ENCODE measurements around the gene SYNJ2.
A peak's percentile ranks its signal among the peaks of the same experiment; 100 is the strongest.

SYNJ2 gene

DNA sequence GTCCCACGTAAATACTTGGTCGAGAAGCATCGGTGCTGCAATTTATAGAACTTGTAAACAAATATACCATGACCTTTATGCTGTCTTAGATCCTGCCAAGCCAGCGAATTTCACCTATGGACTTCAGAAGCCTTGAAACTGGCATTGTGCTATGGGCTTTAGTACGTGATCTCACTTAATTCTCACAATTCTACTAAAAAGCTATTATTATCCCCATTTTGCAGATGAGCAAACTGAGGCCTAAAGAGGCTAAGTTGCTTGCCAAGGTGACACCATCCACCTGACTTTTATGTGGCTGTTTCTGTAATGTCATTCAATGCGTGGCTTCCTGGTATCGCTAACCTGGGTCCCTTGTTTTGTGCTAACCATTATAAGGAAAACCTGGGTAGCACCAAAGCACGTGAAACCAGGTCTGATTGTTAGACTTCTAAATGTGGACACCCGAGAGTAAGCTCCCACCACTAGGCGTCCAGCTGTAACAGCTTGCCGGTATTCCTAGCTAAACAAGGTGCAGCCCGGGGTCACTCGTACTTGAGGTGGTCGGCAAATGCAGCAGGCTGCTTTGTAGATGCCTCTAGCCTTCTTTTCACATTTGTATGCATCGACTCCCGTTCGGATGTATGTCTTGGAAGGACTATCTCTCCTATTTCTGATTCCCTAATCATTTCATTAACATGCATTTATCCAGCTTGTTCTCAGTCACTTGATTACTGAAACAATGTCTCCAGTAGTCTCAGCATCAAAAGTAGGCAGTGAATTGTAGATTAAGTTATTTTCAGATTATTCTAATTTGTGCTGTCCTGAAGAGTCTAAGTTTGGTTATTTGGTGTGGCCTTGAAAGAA lies 1.1 kb downstream of the SYNJ2 start:
- FAIRE-seq: no peak
- DNase-seq (ENCODE audit: insufficient read length, low spot score): peak; percentile 45
- TF ChIP-seq POLR2A (IDR thresholded peaks at IDR 0.05; ENCODE audit: low read depth, low read length): no peak

DNA sequence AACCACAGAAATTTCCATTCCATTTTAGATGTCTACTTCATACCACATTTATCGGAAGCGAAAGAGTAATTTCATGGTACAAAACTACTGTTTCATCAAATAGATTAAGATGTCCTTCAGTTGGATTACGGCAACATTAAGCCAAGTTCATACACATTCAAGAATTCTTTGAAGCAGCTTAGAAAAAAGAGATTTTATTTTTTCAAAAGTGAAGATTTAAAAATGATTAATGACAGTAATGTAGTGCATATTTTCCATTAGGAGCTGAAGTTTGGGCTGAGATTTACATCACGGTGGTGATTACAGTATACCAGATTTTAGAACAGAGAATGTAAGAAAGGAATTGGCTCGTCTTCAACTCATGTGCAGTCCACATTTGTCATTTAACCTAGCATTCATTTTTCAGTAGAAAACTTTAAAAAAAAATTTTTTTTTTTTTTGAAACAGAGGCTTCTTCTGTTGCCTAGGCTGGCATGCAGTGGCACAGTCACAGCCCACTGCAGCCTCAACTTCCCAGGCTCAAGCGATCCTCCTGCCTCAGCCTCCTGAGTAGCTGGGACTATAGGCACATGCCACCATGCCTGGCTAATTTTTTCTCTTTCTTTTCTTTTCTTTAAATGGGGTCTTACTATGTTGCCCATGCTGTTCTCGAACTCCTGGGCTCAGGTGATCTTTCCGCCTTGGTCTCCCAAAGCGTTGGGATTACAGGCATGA lies 1.9 kb downstream of the SYNJ2 start:
- no peak for DNase-seq (ENCODE audit: insufficient read length, low spot score)
- no peak for TF ChIP-seq POLR2A (IDR thresholded peaks at IDR 0.05; ENCODE audit: low read depth, low read length)
- FAIRE-seq: no peak

DNA sequence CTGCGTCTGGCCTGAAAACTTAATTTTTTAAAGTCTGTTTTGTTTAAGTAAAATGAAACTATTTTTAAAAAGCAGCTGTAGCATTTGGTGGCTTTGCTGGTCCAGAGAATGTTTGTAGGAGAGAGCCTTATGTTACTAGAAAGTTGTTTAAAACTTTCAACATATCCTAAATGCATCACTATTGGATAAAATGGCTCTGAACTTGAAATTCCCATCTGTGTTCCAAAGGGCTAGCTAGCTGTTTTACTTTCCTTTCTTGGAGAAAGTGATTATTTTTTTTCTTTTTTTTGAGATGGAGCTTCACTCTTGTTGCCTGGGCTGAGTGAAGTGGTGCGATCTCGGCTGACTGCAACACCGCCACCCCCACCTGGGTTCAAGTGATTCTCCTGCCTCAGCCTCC lies 2.5 kb downstream of the SYNJ2 start:
- no peak for FAIRE-seq
- TF ChIP-seq POLR2A (IDR thresholded peaks at IDR 0.05; ENCODE audit: low read depth, low read length): no peak
- DNase-seq (ENCODE audit: insufficient read length, low spot score): no peak

- TF ChIP-seq POLR2A (IDR thresholded peaks at IDR 0.05; ENCODE audit: low read depth, low read length): no peak
- FAIRE-seq (no peak), DNase-seq (ENCODE audit: insufficient read length, low spot score) (no peak)
Measured at GRCh38 chr6:157984686-157985225, 3.1 kb downstream of the SYNJ2 start.

DNA sequence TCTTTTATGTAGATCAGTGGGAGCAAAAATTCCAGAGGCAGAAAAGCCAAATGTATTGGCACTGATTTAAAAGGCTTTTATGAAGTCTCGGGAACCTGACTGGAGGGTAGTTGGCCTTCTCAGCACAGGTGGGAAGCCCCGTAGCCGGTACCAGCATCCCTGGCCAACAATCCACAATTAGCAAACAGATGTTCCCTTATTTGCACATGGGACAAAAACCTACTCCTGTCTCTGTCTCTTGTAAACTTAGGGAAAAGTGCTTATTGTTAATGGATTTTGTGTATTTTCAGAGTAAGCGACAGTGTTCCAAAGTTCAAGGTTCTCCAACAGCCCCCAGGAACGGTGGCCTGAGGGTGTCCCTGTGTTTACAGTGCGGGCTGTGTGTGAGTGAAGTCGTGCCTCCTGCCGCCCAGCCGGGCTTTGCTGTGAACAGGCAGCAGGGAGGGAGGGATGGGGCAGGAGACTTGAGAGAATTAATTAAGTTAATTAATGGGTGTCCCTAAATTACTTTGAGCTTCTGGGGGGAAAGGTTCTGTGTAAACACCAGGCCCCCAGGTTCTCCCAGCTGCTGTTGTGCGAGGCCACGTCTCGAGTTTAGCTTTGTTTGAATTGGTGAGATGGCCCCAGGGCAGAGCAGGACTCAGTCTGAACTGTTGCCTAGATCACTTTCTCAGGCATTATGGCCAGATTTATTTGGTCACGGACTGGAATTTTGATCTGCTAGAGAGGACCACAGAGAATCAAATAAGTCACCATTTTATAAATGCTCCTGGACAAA lies 3.9 kb downstream of the SYNJ2 start:
- no peak for DNase-seq (ENCODE audit: insufficient read length, low spot score)
- no peak for FAIRE-seq
- TF ChIP-seq POLR2A (IDR thresholded peaks at IDR 0.05; ENCODE audit: low read depth, low read length): no peak

DNA sequence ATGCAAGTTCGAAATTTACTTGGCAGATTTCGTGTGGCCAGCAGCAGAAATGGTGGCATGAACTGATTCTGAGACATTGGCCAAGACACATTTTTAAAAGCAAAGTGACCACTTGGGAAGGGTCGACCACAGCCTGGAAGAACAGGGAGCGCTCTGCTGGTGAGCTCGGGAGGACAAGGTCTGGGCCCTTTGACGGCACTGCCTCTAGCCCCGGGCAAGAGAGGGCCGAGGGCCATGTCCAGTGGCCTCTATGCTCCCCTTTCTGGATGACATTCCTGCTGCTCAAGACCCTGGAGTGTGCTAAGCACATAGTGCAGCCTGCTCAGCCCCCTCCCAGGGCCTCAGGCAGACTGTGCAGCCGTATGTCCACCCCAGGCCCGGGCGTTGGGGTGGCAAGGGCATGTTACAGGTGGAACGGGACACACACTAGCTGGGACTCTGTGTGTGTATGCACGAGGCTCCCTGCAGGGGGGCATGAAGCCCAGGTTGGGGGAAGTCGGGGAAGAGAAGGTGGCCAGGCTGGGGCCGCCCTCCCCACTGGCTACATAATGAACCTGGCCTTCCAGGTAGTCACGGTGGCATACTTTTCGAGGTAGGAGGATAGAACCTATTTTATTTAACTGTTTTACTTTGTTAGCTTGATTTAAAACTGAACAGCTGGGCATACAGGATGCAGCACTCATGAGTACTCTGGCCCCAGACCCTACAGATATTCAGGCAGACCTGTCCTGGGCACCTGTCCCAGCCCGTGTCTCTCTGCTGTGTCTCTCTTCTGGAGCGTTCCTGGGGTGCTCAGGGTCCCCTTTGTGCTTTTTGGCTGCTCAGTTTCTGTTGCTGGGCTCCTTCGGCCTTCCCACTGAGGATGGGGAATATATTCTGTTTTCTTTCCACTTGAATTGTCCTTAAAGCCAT lies 6.4 kb downstream of the SYNJ2 start:
- TF ChIP-seq POLR2A (IDR thresholded peaks at IDR 0.05; ENCODE audit: low read depth, low read length): no peak
- no peak for DNase-seq (ENCODE audit: insufficient read length, low spot score)
- FAIRE-seq: no peak

DNA sequence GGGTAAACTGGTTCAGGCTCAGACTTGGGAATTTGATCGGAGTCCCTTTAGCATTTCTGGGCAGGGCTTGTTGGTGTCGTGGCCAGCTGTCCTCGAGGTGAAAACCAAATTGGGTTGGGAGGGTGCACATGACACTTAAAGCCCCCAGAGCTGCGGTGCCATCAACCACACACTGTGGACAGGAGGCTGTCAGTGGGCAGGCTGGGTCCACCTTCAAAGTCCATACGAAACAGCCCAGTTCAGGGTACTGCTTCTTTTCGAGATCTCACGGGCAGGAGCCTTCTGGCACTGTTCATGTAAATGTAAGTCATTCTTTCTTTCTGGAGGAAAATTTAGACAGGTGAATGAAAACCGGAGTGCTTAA lies 7.0 kb downstream of the SYNJ2 start:
- FAIRE-seq (no peak), DNase-seq (ENCODE audit: insufficient read length, low spot score) (no peak)
- TF ChIP-seq POLR2A (IDR thresholded peaks at IDR 0.05; ENCODE audit: low read depth, low read length): no peak

- peak; percentile 61 for DNase-seq (ENCODE audit: insufficient read length, low spot score)
- peak; percentile 11 for FAIRE-seq
Measured at GRCh38 chr6:157989541-157990289, 8.1 kb downstream of the SYNJ2 start.

DNA sequence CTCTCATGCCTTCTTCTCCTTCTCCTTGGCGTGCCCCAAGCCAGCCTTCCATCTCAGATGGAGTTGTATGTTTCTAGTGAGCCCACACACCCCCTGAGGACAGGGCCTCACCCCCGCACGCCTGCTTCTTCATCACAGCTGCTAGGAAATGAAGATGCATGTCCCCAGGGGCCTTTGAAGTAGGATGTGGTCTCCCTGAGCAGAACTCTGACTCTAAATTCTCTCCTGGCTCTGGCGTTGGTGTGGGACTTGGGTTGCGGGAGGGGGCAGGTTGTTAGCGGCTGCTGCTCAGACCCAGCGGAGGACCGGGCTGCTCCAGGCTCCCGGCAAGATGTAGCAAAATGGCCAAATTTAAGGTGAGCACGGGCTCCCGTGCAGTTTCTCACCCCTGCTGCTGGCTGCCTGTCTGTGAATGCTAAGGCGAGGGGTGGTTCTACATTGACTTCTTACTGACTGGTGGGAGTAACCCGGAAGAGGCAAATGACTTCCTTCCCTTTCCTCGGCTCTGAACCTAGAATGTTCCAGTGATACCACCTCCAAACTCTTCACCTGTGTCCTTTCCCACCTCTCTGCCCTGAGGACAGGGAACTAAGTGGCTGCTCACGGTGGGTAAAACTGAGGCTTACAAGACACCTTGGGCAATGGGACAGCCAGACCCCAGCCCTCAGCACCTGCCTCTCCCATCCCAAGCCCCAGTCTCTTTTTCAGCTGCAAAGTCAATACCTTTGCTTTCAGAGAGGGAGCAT lies 8.8 kb downstream of the SYNJ2 start:
- no peak for TF ChIP-seq POLR2A (IDR thresholded peaks at IDR 0.05; ENCODE audit: low read depth, low read length)
- FAIRE-seq: no peak
- no peak for DNase-seq (ENCODE audit: insufficient read length, low spot score)

More at GRCh38 chr6:157989541-157990289, 8.1 kb downstream of the SYNJ2 start:
- no peak for TF ChIP-seq POLR2A (IDR thresholded peaks at IDR 0.05; ENCODE audit: low read depth, low read length)

DNA sequence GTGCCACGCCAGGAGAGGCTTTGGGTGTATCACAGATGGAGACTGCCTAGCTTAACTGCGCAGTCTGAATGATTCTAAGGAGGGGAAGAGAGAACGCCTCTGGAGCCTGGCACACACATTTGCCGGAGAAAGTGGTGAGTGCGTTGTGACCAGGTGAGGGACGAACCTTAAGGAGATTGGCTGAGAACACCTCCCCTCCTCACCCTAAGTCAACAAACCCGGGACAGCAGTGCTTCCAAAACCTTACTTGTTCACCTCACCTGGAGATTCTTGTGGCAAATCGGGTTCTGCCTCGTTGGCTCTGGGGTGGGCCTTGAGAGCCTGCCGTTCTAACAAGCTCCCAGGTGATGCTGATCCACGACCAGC lies 9.4 kb downstream of the SYNJ2 start:
- DNase-seq (ENCODE audit: insufficient read length, low spot score): no peak
- FAIRE-seq: no peak
- TF ChIP-seq POLR2A (IDR thresholded peaks at IDR 0.05; ENCODE audit: low read depth, low read length): no peak

DNA sequence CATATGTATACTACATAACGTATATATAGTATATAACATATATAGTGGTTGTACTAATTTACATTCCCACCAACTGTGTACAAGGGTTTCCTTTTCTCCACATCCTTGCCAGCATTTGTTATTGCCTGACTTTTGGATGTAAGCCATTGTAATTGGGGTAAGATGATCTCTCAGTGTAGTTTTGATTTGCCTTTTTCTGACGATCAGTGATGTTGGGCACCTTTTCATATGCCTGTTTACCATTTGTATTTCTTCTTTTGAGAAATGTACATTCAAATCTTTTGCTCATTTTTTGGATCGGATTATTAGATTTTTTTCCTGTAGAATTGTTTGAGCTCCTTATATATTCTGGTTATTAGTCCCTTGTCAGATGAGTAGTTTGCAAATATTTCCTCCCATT lies 11.4 kb downstream of the SYNJ2 start:
- no peak for TF ChIP-seq POLR2A (IDR thresholded peaks at IDR 0.05; ENCODE audit: low read depth, low read length)
- FAIRE-seq (no peak), DNase-seq (ENCODE audit: insufficient read length, low spot score) (no peak)

Measured in H54 (cell line).